Activated T-cell treated with anti-CD3 and anti-CD28 coated beads, Interleukin-2, amount 50 U/mL, for 72 hours (primary cell): ENCODE results near the gene SORL1. TPM values are rescaled to one million over a fixed set of nuclear protein-coding genes. Genes with fewer than 3 reads are reported as not detected.

Experiments
- ATAC-seq, 2 donors: fragments of 150-1000 bp; cut with Tn5 transposase; replicated peaks in 1 of 2; 2 replicates each; pipeline ENCODE4 v1.10.0; 2021; ENCODE audit warnings: moderate library complexity in 2 of 2, mild to moderate bottlenecking in 1 of 2
- DNase-seq, 2 donors: peaks; one replicate each; pipeline ENCODE4 v3.0.0; 2021 to 2022; ENCODE audit warnings: mixed read lengths in 1 of 2
- H3K27ac Mint-ChIP-seq: one replicate; pipeline ENCODE4 v1.8.0; 2022; ENCODE audit warnings: mild to moderate bottlenecking, moderate library complexity, mixed read lengths
- H3K27me3 Mint-ChIP-seq: one replicate; pipeline ENCODE4 v1.8.0; 2022; ENCODE audit warnings: low read depth, mixed read lengths
- H3K36me3 Mint-ChIP-seq, 2 donors: one replicate each; pipeline ENCODE4 v1.8.0; 2022; ENCODE audit warnings: mixed read lengths in 2 of 2, mild to moderate bottlenecking in 1 of 2; ENCODE audit not compliant: insufficient read depth in 2 of 2
- H3K4me1 Mint-ChIP-seq: one replicate; pipeline ENCODE4 v1.8.0; 2022; ENCODE audit warnings: low read depth, mixed read lengths
- H3K4me3 Mint-ChIP-seq, 2 donors: one replicate each; pipeline ENCODE4 v1.8.0; 2022; ENCODE audit warnings: mild to moderate bottlenecking in 2 of 2, mixed read lengths in 2 of 2, moderate library complexity in 2 of 2
- H3K9me3 Mint-ChIP-seq, 2 donors: one replicate each; pipeline ENCODE4 v1.8.0; 2022; ENCODE audit warnings: mixed read lengths in 2 of 2
- total RNA-seq, 2 donors: library from RNA; stranded (reverse); gene quantifications; one replicate each; pipeline ENCODE4 v1.2.3, GENCODE V29; 2022

The SORL1 gene
- total RNA-seq, 2 donors from 2014 or later = 66.3 to 80.0 TPM

DNA sequence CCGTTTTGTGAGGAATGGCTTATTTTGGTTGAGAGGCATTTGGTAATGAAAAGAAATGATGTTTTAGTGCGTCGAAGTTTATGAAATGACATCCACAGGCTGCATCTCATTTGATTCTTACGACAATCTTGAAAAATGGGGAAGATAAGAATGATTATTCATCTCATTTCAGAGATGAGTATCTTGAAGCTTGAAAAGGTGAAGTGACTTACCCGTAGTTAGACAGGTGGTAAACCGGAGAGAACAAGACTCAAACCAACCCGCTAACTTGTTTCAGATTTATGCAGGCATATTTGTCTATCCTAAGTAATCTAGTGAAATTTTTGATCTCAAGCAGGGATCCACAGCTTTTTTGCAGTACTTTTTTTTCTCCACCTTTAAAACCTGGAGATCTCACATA lies 9.7 kb downstream of the SORL1 start:
- Mint-ChIP-seq H3K36me3 (peaks cover 0 to 1% of the 10 kb centered on the region in 2 donors), H3K4me1 (peaks cover 100% of the 10 kb centered on the region), H3K27me3 (no peaks in the 10 kb centered on the region), H3K9me3 (no peaks in the 10 kb centered on the region), H3K27ac (peak overlapping the region; percentile 94), H3K4me3 (peak overlapping the region; percentile 58 to 82)
- ATAC-seq (peak in 1 of 2 donors; percentile 6), DNase-seq (no peak)

DNA sequence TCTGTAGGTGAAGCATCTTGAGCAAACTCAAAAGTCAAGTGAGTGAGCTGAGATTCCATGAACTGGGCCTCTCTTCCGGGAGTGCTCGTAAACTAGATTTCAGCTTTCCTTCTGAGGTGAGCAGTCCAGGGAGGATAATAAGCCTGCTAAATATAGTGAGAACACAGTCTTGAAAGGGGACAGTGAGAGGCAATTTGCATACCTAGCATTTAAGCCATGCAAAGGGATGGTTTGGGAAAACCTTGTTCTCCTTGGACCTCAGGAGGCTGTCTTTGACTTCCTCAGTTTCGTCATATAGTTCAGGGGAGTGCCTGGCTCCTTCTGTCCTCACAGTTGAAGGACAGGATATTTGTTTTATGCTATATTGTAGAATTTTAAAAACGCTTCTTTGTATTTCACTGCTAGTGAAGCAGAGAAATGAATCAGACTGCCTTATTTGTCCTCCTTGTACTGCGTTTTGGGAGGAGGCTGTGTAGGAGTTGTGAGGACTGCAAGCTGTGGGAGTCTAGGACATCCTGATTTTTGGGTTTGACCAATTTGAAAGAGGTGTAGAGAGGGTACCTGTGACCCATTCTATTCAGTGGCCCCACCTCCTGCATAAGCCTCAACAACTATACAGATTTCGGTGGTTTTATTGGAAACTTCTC lies 11.7 kb downstream of the SORL1 start:
- peaks cover 100% of the 10 kb centered on the region for H3K4me1 Mint-ChIP-seq
- no peak for ATAC-seq
- no peak for DNase-seq
- H3K27me3 Mint-ChIP-seq = no peaks in the 10 kb centered on the region
- H3K36me3 Mint-ChIP-seq = peaks cover 0 to 1% of the 10 kb centered on the region in 2 donors
- peak overlapping the region; percentile 94 for H3K27ac Mint-ChIP-seq
- H3K4me3 Mint-ChIP-seq = peak overlapping the region; percentile 58 to 82
- H3K9me3 Mint-ChIP-seq = no peaks in the 10 kb centered on the region

GRCh38 chr11:121464352-121464946 lies 12.3 kb downstream of the SORL1 start:
- Mint-ChIP-seq H3K27me3 (no peaks in the 10 kb centered on the region), H3K9me3 (no peaks in the 10 kb centered on the region), H3K27ac (peak overlapping the region; percentile 94), H3K4me3 (peak overlapping the region; percentile 58 to 82), H3K36me3 (peaks cover 0 to 4% of the 10 kb centered on the region in 2 donors), H3K4me1 (peaks cover 100% of the 10 kb centered on the region)
- ATAC-seq (peak; percentile 81 to 84), DNase-seq (peak; percentile 86 to 93)

- no peaks in the 10 kb centered on the region for H3K27me3 Mint-ChIP-seq
- peak overlapping the region; percentile 58 to 82 for H3K4me3 Mint-ChIP-seq
- peaks cover 99% of the 10 kb centered on the region for H3K4me1 Mint-ChIP-seq
- peaks cover 5 to 9% of the 10 kb centered on the region in 2 donors for H3K36me3 Mint-ChIP-seq
- H3K9me3 Mint-ChIP-seq = peaks cover 0 to 3% of the 10 kb centered on the region in 2 donors
- DNase-seq (no peak), ATAC-seq (no peak)
- H3K27ac Mint-ChIP-seq = peak overlapping the region; percentile 94
Observed at GRCh38 chr11:121465709-121466062, 13.6 kb downstream of the SORL1 start.

DNA sequence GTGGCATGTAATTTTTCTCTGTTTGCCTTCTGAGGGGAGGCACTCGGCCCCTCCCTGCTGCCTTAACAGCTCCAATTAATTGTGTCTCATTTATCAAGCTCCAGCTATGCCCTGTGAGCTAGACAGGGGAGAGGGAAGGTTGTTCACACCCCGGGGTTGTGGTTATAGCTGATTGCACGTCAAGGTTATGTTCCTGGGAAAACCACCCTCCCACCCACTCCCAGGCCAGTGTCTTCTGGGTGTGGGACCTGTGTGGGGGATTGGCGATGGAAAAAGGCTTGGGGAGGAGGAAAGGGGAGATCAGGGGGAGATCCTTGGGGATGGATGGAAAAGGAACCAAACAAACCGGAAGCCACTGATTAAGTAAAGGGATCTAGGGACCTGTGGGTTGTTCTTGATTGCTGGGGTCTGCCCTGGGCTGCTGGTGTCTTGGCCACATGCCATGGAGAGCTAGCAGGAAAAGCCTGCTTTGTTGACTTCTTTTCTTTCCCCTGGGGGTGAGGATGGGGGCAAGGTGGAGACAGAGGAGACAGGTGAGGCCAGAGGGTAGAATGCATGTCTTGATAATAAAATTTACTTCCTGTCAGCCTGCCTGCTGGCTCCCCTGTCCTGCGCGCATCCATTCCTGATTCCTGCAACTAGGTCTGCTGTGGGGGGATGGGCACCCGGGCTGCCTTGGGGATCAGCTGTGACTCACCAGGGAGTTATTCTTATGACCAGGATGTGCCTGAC lies 14.1 kb downstream of the SORL1 start:
- Mint-ChIP-seq H3K4me3 (peak overlapping the region; percentile 58 to 82), H3K27me3 (no peaks in the 10 kb centered on the region), H3K36me3 (peaks cover 5 to 9% of the 10 kb centered on the region in 2 donors), H3K27ac (peak overlapping the region; percentile 64), H3K4me1 (peaks cover 98% of the 10 kb centered on the region), H3K9me3 (peaks cover 0 to 3% of the 10 kb centered on the region in 2 donors)
- ATAC-seq (no peak), DNase-seq (peak; percentile 43 to 45)

- Mint-ChIP-seq H3K27ac (peak overlapping the region; percentile 64), H3K4me1 (peaks cover 98% of the 10 kb centered on the region), H3K27me3 (no peaks in the 10 kb centered on the region), H3K9me3 (peaks cover 0 to 3% of the 10 kb centered on the region in 2 donors), H3K36me3 (peaks cover 5 to 9% of the 10 kb centered on the region in 2 donors), H3K4me3 (peak overlapping the region; percentile 58 to 82)
- no peak for DNase-seq
- ATAC-seq = no peak
Observed at GRCh38 chr11:121467471-121467870, 15.4 kb downstream of the SORL1 start.

DNA sequence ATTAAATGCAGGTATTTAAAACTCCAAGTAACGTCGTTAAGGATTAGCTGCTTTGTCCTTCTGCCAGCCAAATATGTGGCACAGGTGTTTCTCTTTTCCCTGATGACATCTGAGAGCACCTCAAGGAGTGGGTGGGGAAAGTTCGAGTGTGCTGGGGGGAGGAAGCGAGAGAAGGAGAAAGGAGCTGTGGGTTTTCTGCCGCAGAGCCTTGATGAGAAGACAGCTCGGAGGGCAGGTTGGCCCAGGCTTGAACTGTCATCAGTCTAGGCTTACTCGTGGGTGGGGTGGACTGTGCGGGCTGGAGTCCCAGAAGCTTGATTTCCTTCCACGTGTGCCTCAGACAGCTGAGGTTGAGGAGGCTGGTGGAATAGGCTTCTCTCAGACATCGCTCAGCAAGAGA lies 15.9 kb downstream of the SORL1 start:
- H3K9me3 Mint-ChIP-seq = peaks cover 0 to 3% of the 10 kb centered on the region in 2 donors
- H3K36me3 Mint-ChIP-seq = peaks cover 5 to 11% of the 10 kb centered on the region in 2 donors
- H3K4me1 Mint-ChIP-seq = peaks cover 98% of the 10 kb centered on the region
- H3K27me3 Mint-ChIP-seq = no peaks in the 10 kb centered on the region
- DNase-seq (peak; percentile 78 to 85), ATAC-seq (peak; percentile 31 to 40)
- peak overlapping the region; percentile 58 to 82 for H3K4me3 Mint-ChIP-seq
- H3K27ac Mint-ChIP-seq = peak overlapping the region; percentile 64

DNA sequence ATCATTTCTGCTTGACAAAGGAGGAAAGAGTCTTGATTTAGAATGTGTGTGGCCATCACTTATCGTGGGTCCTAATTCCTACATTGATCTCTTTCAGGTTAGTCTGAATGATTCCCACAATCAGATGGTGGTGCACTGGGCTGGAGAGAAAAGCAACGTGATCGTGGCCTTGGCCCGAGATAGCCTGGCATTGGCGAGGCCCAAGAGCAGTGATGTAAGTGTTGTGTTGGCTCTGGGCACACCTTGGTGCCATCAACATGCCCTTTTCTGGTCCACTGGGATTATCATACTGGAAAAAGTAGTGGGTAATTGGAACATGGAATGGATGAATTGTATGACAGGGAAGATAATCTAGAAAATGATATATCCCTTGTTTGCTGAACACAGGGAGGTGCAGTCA lies 17.8 kb downstream of the SORL1 start:
- ATAC-seq = no peak
- Mint-ChIP-seq H3K9me3 (peaks cover 0 to 3% of the 10 kb centered on the region in 2 donors), H3K27me3 (no peaks in the 10 kb centered on the region), H3K27ac (peak overlapping the region; percentile 34), H3K4me3 (peak overlapping the region in 1 of 2 donors; percentile 20), H3K4me1 (peaks cover 97% of the 10 kb centered on the region), H3K36me3 (peaks cover 5 to 12% of the 10 kb centered on the region in 2 donors)
- DNase-seq = no peak

DNA sequence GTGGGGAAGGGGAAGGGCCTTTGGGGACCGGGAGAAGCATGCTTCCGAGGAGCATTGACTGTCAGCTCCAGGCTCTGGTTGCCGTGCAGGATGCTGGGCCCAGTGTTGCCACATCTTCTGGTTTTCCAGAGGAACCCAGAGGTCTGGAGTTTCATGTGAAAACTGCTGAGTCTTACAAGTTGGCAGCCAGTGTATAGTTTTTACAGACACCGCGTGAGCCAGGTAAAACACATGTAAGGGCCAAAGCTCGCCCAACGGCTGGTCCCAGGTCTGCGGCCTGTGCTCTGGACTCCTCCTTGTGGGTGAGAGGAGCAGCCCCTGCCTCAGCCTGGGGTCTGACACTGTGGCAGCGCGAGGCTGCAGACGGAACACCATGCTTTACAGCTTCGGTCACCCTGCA lies 19.1 kb downstream of the SORL1 start:
- Mint-ChIP-seq H3K36me3 (peaks cover 5 to 13% of the 10 kb centered on the region in 2 donors), H3K27me3 (no peaks in the 10 kb centered on the region), H3K4me3 (no peak overlapping the region), H3K27ac (no peak overlapping the region), H3K4me1 (peaks cover 95% of the 10 kb centered on the region), H3K9me3 (peaks cover 0 to 3% of the 10 kb centered on the region in 2 donors)
- no peak for DNase-seq
- no peak for ATAC-seq

DNA sequence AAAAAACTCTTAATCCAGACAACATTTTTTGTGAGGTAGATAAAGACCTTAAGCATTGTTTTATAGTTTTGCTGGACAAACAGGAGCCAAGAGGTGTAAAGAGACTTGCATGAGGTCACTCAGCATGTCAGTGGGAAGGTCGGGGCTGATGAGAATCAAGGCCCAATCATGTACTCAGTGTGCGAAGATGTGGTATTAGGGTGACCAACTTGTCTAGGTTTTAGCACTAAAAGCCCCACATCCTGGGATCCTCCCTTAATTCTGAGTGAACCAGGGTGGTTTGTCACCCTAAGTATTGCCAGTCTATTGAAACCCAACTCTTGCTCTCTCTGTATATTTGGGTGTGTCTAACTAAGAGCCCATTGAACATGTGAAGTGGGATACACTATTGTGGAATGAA lies 20.2 kb downstream of the SORL1 start:
- H3K27me3 Mint-ChIP-seq = no peaks in the 10 kb centered on the region
- peak; percentile 28 to 56 for ATAC-seq
- peak overlapping the region; percentile 48 to 56 for H3K4me3 Mint-ChIP-seq
- H3K9me3 Mint-ChIP-seq = peaks cover 0 to 3% of the 10 kb centered on the region in 2 donors
- DNase-seq = peak in 1 of 2 donors; percentile 30
- peaks cover 95% of the 10 kb centered on the region for H3K4me1 Mint-ChIP-seq
- H3K27ac Mint-ChIP-seq = peak overlapping the region; percentile 60
- H3K36me3 Mint-ChIP-seq = peaks cover 5 to 13% of the 10 kb centered on the region in 2 donors

GRCh38 chr11:121473064-121473777 lies 21.1 kb downstream of the SORL1 start:
- peak overlapping the region; percentile 48 to 56 for H3K4me3 Mint-ChIP-seq
- peak; percentile 18 to 20 for ATAC-seq

DNA sequence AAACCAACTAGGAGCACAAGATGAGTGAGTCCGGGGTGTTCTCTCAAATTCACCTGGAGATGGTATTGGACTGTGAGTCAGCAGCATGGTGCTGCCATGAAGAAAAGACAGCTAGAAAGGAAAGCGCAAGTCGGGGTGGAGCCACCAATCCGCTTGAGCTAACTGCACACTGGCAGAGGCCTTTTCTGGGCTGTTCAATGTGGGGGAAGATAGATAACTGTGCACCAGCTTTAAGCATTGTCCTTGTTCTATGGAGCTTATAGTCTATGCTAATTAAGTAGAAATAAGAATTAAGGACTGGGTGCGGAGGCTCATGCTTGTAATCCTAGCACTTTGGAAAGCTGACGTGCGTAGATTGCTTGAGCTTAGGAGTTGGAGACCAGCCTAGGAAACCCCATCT lies 22.6 kb downstream of the SORL1 start:
- H3K4me3 Mint-ChIP-seq = no peak overlapping the region

More at GRCh38 chr11:121473064-121473777, 21.1 kb downstream of the SORL1 start:
- H3K9me3 Mint-ChIP-seq = peaks cover 0 to 3% of the 10 kb centered on the region in 2 donors
- peaks cover 88% of the 10 kb centered on the region for H3K4me1 Mint-ChIP-seq
- peaks cover 5 to 13% of the 10 kb centered on the region in 2 donors for H3K36me3 Mint-ChIP-seq
- DNase-seq = no peak
- peak overlapping the region; percentile 60 for H3K27ac Mint-ChIP-seq
- H3K27me3 Mint-ChIP-seq = no peaks in the 10 kb centered on the region

More for the DNA sequence above, 22.6 kb downstream of the SORL1 start:
- Mint-ChIP-seq H3K36me3 (peaks cover 6 to 9% of the 10 kb centered on the region in 2 donors), H3K9me3 (peaks cover 0 to 3% of the 10 kb centered on the region in 2 donors), H3K27ac (no peak overlapping the region), H3K4me1 (peaks cover 82% of the 10 kb centered on the region), H3K27me3 (no peaks in the 10 kb centered on the region)
- ATAC-seq (no peak), DNase-seq (no peak)
